ENCODE results near the gene SPRR1B. TPM values are rescaled to one million over a fixed set of nuclear protein-coding genes. Genes with fewer than 3 reads are reported as not detected.

SPRR1B gene
- total and polyA plus RNA-seq, 9 of the 15 experiments (the other 6 are each of a cell fraction or from before 2014, with no cell fraction given) = not detected

DNA sequence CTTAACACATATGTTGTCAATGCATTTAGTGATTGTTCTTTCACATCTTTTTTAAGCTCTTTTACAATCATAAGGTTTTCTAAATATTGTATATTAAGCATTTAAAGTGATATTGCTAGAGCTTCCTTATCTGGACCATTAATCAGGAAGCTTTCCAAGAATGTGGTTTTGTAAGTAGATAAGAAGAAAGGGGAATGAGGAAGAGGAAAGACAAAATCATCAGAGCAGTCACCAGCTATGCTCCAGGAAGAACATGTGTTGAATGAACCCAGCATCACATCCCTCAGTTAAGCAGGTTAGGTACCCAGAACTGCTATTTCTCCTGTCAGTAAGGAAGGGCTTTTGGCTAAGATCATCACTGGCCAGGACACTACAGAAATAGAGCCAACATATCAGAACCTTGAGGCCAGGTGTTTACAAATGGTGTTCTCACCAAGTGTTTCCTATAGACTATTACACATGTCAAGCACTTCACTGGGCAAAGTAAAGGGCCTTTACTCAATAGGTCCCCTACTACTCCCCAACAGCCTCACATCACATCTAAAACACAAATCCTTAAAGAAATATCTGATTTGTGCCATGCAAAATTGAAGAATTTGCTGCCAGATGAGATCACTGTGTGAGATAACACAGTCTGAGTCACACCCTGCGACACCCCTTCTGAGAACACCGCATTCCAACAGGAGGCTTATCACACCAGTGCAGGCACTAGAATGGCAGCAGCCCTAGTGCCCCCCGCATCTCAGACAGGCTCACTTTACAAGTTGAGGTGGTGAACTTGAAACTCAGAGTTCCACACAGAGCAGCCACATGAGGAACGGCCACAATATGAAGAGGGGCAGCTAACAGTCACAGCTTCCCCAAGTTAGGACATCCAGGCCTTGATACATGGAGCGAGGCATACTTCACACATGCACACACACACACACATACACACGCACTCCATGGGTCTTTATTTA, 28.1 kb downstream of the SPRR1B start (continued):
- TF ChIP-seq, protein P1, sequence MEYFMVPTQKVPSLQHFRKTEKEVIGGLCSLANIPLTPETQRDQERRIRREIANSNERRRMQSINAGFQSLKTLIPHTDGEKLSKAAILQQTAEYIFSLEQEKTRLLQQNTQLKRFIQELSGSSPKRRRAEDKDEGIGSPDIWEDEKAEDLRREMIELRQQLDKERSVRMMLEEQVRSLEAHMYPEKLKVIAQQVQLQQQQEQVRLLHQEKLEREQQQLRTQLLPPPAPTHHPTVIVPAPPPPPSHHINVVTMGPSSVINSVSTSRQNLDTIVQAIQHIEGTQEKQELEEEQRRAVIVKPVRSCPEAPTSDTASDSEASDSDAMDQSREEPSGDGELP (CRISPR knock-in tag; IDR thresholded peaks at IDR 0.05; ENCODE audit: borderline replicate concordance) = no peak
- TF ChIP-seq, protein P2, sequence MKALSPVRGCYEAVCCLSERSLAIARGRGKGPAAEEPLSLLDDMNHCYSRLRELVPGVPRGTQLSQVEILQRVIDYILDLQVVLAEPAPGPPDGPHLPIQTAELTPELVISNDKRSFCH (CRISPR knock-in tag; IDR thresholded peaks at IDR 0.05) = no peak
- TF ChIP-seq, protein P2 (tag; IDR thresholded peaks at IDR 0.05) = no peak
- TF ChIP-seq FOXK1 (CRISPR knock-in tag; IDR thresholded peaks at IDR 0.05; ENCODE audit: borderline replicate concordance) (no peak), IRF2 (CRISPR knock-in tag; IDR thresholded peaks at IDR 0.05) (no peak), HEY1 (CRISPR knock-in tag; IDR thresholded peaks at IDR 0.05; ENCODE audit: borderline replicate concordance) (no peak), JUN (IDR thresholded peaks at IDR 0.05; ENCODE audit: borderline replicate concordance, low read depth, low read length) (peak; percentile 96), JUN (CRISPR knock-in tag; IDR thresholded peaks at IDR 0.05; ENCODE audit: borderline replicate concordance) (no peak), BRCA1 (IDR thresholded peaks at IDR 0.05) (no peak), BRCA1 (CRISPR knock-in tag; IDR thresholded peaks at IDR 0.05) (no peak), HMG20A (CRISPR knock-in tag; conservative IDR thresholded peaks at IDR 0.05) (no peak), ZEB2 (IDR thresholded peaks at IDR 0.05) (no peak), GABPB2 (CRISPR knock-in tag; conservative IDR thresholded peaks at IDR 0.05) (no peak), NR1H2 (CRISPR knock-in tag; IDR thresholded peaks at IDR 0.05) (no peak), SP2 (IDR thresholded peaks at IDR 0.05; ENCODE audit: extremely low read depth, low read depth, low read length, poor library complexity, severe bottlenecking) (no peak), NR2C1 (IDR thresholded peaks at IDR 0.05) (no peak), NR2C1 (tag; IDR thresholded peaks at IDR 0.05) (no peak), PRPF4 (IDR thresholded peaks at IDR 0.05; ENCODE audit: insufficient read depth, low read depth, low read length, poor library complexity, severe bottlenecking) (no peak), ZNF121 (CRISPR knock-in tag; conservative IDR thresholded peaks at IDR 0.05) (no peak)
- TF ChIP-seq, protein P3, sequence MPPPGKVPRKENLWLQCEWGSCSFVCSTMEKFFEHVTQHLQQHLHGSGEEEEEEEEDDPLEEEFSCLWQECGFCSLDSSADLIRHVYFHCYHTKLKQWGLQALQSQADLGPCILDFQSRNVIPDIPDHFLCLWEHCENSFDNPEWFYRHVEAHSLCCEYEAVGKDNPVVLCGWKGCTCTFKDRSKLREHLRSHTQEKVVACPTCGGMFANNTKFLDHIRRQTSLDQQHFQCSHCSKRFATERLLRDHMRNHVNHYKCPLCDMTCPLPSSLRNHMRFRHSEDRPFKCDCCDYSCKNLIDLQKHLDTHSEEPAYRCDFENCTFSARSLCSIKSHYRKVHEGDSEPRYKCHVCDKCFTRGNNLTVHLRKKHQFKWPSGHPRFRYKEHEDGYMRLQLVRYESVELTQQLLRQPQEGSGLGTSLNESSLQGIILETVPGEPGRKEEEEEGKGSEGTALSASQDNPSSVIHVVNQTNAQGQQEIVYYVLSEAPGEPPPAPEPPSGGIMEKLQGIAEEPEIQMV (tag; conservative IDR thresholded peaks at IDR 0.05; ENCODE audit: low read depth) = no peak
- TF ChIP-seq, protein P4, sequence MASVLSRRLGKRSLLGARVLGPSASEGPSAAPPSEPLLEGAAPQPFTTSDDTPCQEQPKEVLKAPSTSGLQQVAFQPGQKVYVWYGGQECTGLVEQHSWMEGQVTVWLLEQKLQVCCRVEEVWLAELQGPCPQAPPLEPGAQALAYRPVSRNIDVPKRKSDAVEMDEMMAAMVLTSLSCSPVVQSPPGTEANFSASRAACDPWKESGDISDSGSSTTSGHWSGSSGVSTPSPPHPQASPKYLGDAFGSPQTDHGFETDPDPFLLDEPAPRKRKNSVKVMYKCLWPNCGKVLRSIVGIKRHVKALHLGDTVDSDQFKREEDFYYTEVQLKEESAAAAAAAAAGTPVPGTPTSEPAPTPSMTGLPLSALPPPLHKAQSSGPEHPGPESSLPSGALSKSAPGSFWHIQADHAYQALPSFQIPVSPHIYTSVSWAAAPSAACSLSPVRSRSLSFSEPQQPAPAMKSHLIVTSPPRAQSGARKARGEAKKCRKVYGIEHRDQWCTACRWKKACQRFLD (CRISPR knock-in tag; IDR thresholded peaks at IDR 0.05) = 0 out of 2 replicates have a peak, but pooled peaks have one; percentile 51
